Spleen (tissue), 11 donors: ENCODE data around the gene PCNP. TPM values are rescaled to one million over a fixed set of nuclear protein-coding genes. Genes with fewer than 3 reads are reported as not detected.

ENCODE experiments used
- DNase-seq: peaks from one replicate; pipeline ENCODE4 v3.0.0-alpha.2; 2020
- H3K27ac ChIP-seq, 8 donors: fragments of 200-600 bp; sonication (generic) in 7 of 8; 1 replicate in 4 of 8; 2 replicates in 4 of 8; pipeline versions ENCODE4 v1.5.0 to v1.8.0; 2016 to 2021; ENCODE audit warnings: inconsistent platforms in 4 of 8, mild to moderate bottlenecking in 4 of 8, moderate library complexity in 1 of 8
- H3K27me3 ChIP-seq, 7 donors: fragments of 200-600 bp; sonication (generic) in 6 of 7; replicated peaks in 1 of 7; 1 replicate in 4 of 7; 2 replicates in 3 of 7; pipeline versions ENCODE4 v1.5.0 to v1.8.0; 2016 to 2021; ENCODE audit warnings: inconsistent platforms in 3 of 7, mild to moderate bottlenecking in 1 of 7
- H3K36me3 ChIP-seq, 6 donors: fragments of 200-600 bp; sonication (generic) in 5 of 6; 1 replicate in 4 of 6; 2 replicates in 2 of 6; pipeline versions ENCODE4 v1.5.0 to v1.8.0; 2016 to 2021; ENCODE audit warnings: inconsistent platforms in 2 of 6
- H3K4me1 ChIP-seq, 6 donors: fragments of 200-600 bp; sonication (generic) in 5 of 6; 1 replicate in 3 of 6; 2 replicates in 3 of 6; pipeline versions ENCODE4 v1.5.0 to v1.8.0; 2016 to 2021; ENCODE audit warnings: inconsistent platforms in 3 of 6
- H3K4me3 ChIP-seq, 8 donors: fragments of 200-600 bp; sonication (generic) in 7 of 8; 1 replicate in 4 of 8; 2 replicates in 4 of 8; pipeline versions ENCODE4 v1.5.0 to v1.8.0; 2016 to 2021; ENCODE audit warnings: inconsistent platforms in 4 of 8, mild to moderate bottlenecking in 4 of 8, moderate library complexity in 2 of 8
- H3K9me3 ChIP-seq, 8 donors: fragments of 200-600 bp; sonication (generic) in 7 of 8; 1 replicate in 4 of 8; 2 replicates in 4 of 8; pipeline versions ENCODE4 v1.5.0 to v1.8.0; 2016 to 2021; ENCODE audit warnings: inconsistent platforms in 4 of 8
- CTCF ChIP-seq, 11 experiments: fragments of 200-600 bp in 7 of 11; fragments of 450-650 bp in 4 of 11; sonication (generic) in 4 of 11; IDR thresholded peaks in 8 of 11; conservative IDR thresholded peaks in 3 of 11; 1 replicate in 7 of 11; 2 replicates in 4 of 11; pipeline versions ENCODE4 v1.4.0 to v1.8.0; 2016 to 2021; ENCODE audit warnings: antibody characterized with exemption in 11 of 11, inconsistent platforms in 4 of 11, mild to moderate bottlenecking in 1 of 11
- POLR2A ChIP-seq, 3 donors: fragments of 450-650 bp; IDR thresholded peaks; one replicate each; pipeline ENCODE4 v1.5.1; 2017; ENCODE audit warnings: antibody characterized with exemption in 3 of 3, mild to moderate bottlenecking in 1 of 3
- POLR2AphosphoS5 ChIP-seq, 3 donors: sonication (generic); formaldehyde crosslinking; IDR thresholded peaks; one replicate each; pipeline ENCODE4 v1.5.1; 2017; ENCODE audit warnings: antibody characterized with exemption in 3 of 3
- WGBS, 5 donors: extraction: QIAGEN DNeasy Blood & Tissue Kit in 3 of 5; methylation state at CpG; one replicate each; pipeline versions ENCODE4 v1.1.5 to v1.1.7; 2013 to 2018; 5-methylcytosine and 5-hydroxymethylcytosine counted together
- intact Hi-C: fragments of 100-400 bp; cut with DNase I; formaldehyde crosslinking; loops from one replicate; pipeline ENCODE4 v1.15.0; 2023; ENCODE audit warnings: low total_unique reads
- polyA plus RNA-seq, 3 donors: library from polyadenylated mRNA; stranded (reverse); fragments of 200-250 nt; gene quantifications; one replicate each; pipeline ENCODE4 v1.2.1, GENCODE V29; 2013
- total RNA-seq, 7 donors: library from RNA; depleted of rRNA in 3 of 7; stranded (reverse); fragments of >200 nt in 3 of 7; fragmentation: NEBNext Ultra II Directional in 4 of 7; extraction: Animal tissue kit (Norgen Biotek cat#: 25700) in 4 of 7; gene quantifications; one replicate each; pipeline versions ENCODE4 v1.1.0 to v1.2.1, GENCODE V29; 2016 to 2021
- donor health status: healthy with polysubstance abuse.
- donor health status: DM: no; HTN: no; CAD: no; lungs with moderate emphysema.
- donor health status: DM: no; HTN: no; CAD: no.
- donor health status: Bipolar disorder and iron deficiency.
- donor health status: healthy.
- donor health status: DM: no; HTN: no; CAD: no.
- donor health status: DM: yes; HTN: yes; CAD: no.

The PCNP gene
- total and polyA plus RNA-seq, 10 donors, result 71.1 to 122 (median 107) TPM

- no peak overlapping the region for H3K27ac ChIP-seq
- WGBS, 5 donors, result 66 to 75% (median 72%) methylated on average over 9 of the region's 9 CpGs
- H3K9me3 ChIP-seq, result no peaks in the 10 kb centered on the region
- no peaks in the 10 kb centered on the region for H3K27me3 ChIP-seq
- no peak overlapping the region for H3K4me3 ChIP-seq
- no peak for DNase-seq
- intact Hi-C loops, result loop anchor here (10.0 kb wide), 1 partner anchor 104 kb away; the partner anchor contains the start of gene ZBTB11
- peaks cover 13 to 30% (median 26%) of the 10 kb centered on the region in 6 donors for H3K4me1 ChIP-seq
- H3K36me3 ChIP-seq, result peaks cover 0 to 15% (median 9%) of the 10 kb centered on the region in 6 donors
- TF ChIP-seq CTCF (IDR thresholded peaks at IDR 0.05 in 8 of 11, conservative IDR thresholded peaks at IDR 0.05 in 3 of 11) (no peak), POLR2A (IDR thresholded peaks at IDR 0.05) (no peak), POLR2AphosphoS5 (IDR thresholded peaks at IDR 0.05) (no peak)
Measured at GRCh38 chr3:101571028-101571895, 2.7 kb upstream of the PCNP start.

GRCh38 chr3:101574388-101575112 is 570 bp downstream of the PCNP start:
- TF ChIP-seq POLR2AphosphoS5 (IDR thresholded peaks at IDR 0.05), result peak in 1 of 3 donors; percentile 13
- no peak for TF ChIP-seq POLR2A (IDR thresholded peaks at IDR 0.05)
- no peak for TF ChIP-seq CTCF (IDR thresholded peaks at IDR 0.05 in 8 of 11, conservative IDR thresholded peaks at IDR 0.05 in 3 of 11)
- no peaks in the 10 kb centered on the region for H3K27me3 ChIP-seq
- 0 to 1% (median 0%) methylated on average over 39 to 41 of the region's 41 CpGs for WGBS, 5 donors
- intact Hi-C loops, result loop anchor here (10.0 kb wide), 1 partner anchor 100 kb away; the partner anchor contains the start of gene ZBTB11
- H3K9me3 ChIP-seq, result no peaks in the 10 kb centered on the region
- H3K36me3 ChIP-seq, result peaks cover 0 to 26% (median 4%) of the 10 kb centered on the region in 6 donors
- peak overlapping the region; percentile 67 to 92 (median 82) for H3K4me3 ChIP-seq
- DNase-seq, result no peak
- H3K27ac ChIP-seq, result peak overlapping the region; percentile 93 to 99 (median 97)
- peaks cover 39 to 63% (median 58%) of the 10 kb centered on the region in 6 donors for H3K4me1 ChIP-seq

GRCh38 chr3:101577286-101577685 is 3.3 kb downstream of the PCNP start:
- Histone ChIP-seq H3K9me3 (no peaks in the 10 kb centered on the region), H3K36me3 (peaks cover 0 to 49% (median 5%) of the 10 kb centered on the region in 6 donors), H3K4me1 (peaks cover 48 to 84% (median 77%) of the 10 kb centered on the region in 6 donors), H3K4me3 (no peak overlapping the region), H3K27me3 (no peaks in the 10 kb centered on the region), H3K27ac (no peak overlapping the region)
- DNase-seq, result no peak
- TF ChIP-seq POLR2A (IDR thresholded peaks at IDR 0.05), result no peak
- no peak for TF ChIP-seq POLR2AphosphoS5 (IDR thresholded peaks at IDR 0.05)
- no peak for TF ChIP-seq CTCF (IDR thresholded peaks at IDR 0.05 in 8 of 11, conservative IDR thresholded peaks at IDR 0.05 in 3 of 11)
- intact Hi-C loops, result loop anchor here (10.0 kb wide), 1 partner anchor 98 kb away; the partner anchor contains the start of gene ZBTB11
- 79 to 94% (median 86%) methylated on average over 6 of the region's 6 CpGs for WGBS, 5 donors
